Loucy (cell line): ENCODE measurements around the gene SIGLEC15.

ENCODE experiments used
- H2AFZ ChIP-seq: fragments of 200-600 bp; sonication (generic); 2 replicates; pipeline ENCODE4 v1.6.0; 2016; ENCODE audit warnings: antibody characterized with exemption, mild to moderate bottlenecking, low read length, moderate library complexity
- H3F3A ChIP-seq: fragments of 200-600 bp; 2 replicates; pipeline ENCODE4 v1.6.0; 2016; ENCODE audit warnings: antibody characterized with exemption, low read depth, mild to moderate bottlenecking
- H3K27me3 ChIP-seq: fragments of 200-600 bp; sonication (generic); 2 replicates; pipeline ENCODE4 v1.6.1; 2014; ENCODE audit warnings: low read length, mild to moderate bottlenecking; ENCODE audit not compliant: insufficient read depth, poor library complexity, severe bottlenecking
- H3K36me3 ChIP-seq: fragments of 200-600 bp; sonication (generic); 2 replicates; pipeline ENCODE4 v1.6.1; 2016; ENCODE audit warnings: low read length; ENCODE audit not compliant: insufficient read depth
- H3K4me1 ChIP-seq: fragments of 200-600 bp; sonication (generic); 2 replicates; pipeline ENCODE4 v1.5.1; 2014; ENCODE audit warnings: low read length, mild to moderate bottlenecking; ENCODE audit not compliant: insufficient read depth, poor library complexity, severe bottlenecking
- H3K4me2 ChIP-seq: fragments of 200-600 bp; sonication (generic); 2 replicates; pipeline ENCODE4 v1.6.0; 2014; ENCODE audit warnings: antibody characterized with exemption, low read length, low read depth, mild to moderate bottlenecking; ENCODE audit not compliant: poor library complexity, severe bottlenecking
- H3K4me3 ChIP-seq: fragments of 200-600 bp; sonication (generic); 2 replicates; pipeline ENCODE4 v1.5.1; 2014; ENCODE audit warnings: low read length, mild to moderate bottlenecking, mixed read lengths; ENCODE audit not compliant: poor library complexity, severe bottlenecking
- H3K79me2 ChIP-seq: fragments of 200-600 bp; sonication (generic); 2 replicates; pipeline ENCODE4 v1.6.1; 2014; ENCODE audit warnings: low read length; ENCODE audit not compliant: insufficient read depth
- H3K9ac ChIP-seq: fragments of 200-600 bp; sonication (generic); 2 replicates; pipeline ENCODE4 v1.6.0; 2014; ENCODE audit warnings: mild to moderate bottlenecking, low read depth, low read length, moderate library complexity; ENCODE audit not compliant: poor library complexity, severe bottlenecking
- H3K9me2 ChIP-seq: fragments of 200-600 bp; sonication (generic); replicated peaks from 2 replicates; pipeline ENCODE4 v1.6.1; 2016; ENCODE audit warnings: low read depth, low read length, mixed read lengths
- H3K9me3 ChIP-seq: fragments of 200-600 bp; sonication (generic); 2 replicates; pipeline ENCODE4 v1.6.1; 2014; ENCODE audit warnings: mild to moderate bottlenecking, antibody characterized with exemption, low read length, low read depth; ENCODE audit not compliant: insufficient read depth
- H4K20me1 ChIP-seq: fragments of 200-600 bp; sonication (generic); 2 replicates; pipeline ENCODE4 v1.6.0; 2014; ENCODE audit warnings: antibody characterized with exemption, low read length, mild to moderate bottlenecking; ENCODE audit not compliant: insufficient read depth, poor library complexity, severe bottlenecking
- CTCF ChIP-seq: fragments of 200-600 bp; sonication (generic); conservative IDR thresholded peaks from 2 replicates; pipeline ENCODE4 v1.5.1; 2014; ENCODE audit warnings: mild to moderate bottlenecking, antibody characterized with exemption, low read length
- EZH2phosphoT487 ChIP-seq: fragments of 200-600 bp; IDR thresholded peaks from 2 replicates; pipeline ENCODE4 v1.6.1; 2018; ENCODE audit warnings: antibody characterized with exemption, mild to moderate bottlenecking, moderate library complexity, borderline replicate concordance

SIGLEC15 gene

GRCh38 chr18:45780568-45780967, 44.9 kb upstream of the SIGLEC15 start:
- no peaks in the 10 kb centered on the region for H4K20me1 ChIP-seq
- H2AFZ ChIP-seq, result no peak overlapping the region
- H3K9me3 ChIP-seq, result no peaks in the 10 kb centered on the region
- TF ChIP-seq CTCF (no peak), EZH2phosphoT487 (no peak)
- no peak overlapping the region for H3K4me2 ChIP-seq
- H3F3A ChIP-seq, result 0 out of 2 replicates have a peak, but pooled peaks cover 3% of the 10 kb centered on the region
- H3K27me3 ChIP-seq, result no peaks in the 10 kb centered on the region
- H3K4me3 ChIP-seq, result no peak overlapping the region
- H3K36me3 ChIP-seq, result no peaks in the 10 kb centered on the region
- no peaks in the 10 kb centered on the region for H3K9me2 ChIP-seq
- H3K9ac ChIP-seq, result no peak overlapping the region
- H3K4me1 ChIP-seq, result peaks cover 21% of the 10 kb centered on the region
- H3K79me2 ChIP-seq, result no peaks in the 10 kb centered on the region

- Histone ChIP-seq H3K79me2 (no peaks in the 10 kb centered on the region), H3K36me3 (no peaks in the 10 kb centered on the region), H4K20me1 (no peaks in the 10 kb centered on the region), H3K9me3 (no peaks in the 10 kb centered on the region), H3K9me2 (no peaks in the 10 kb centered on the region), H3K4me3 (no peak overlapping the region), H3K4me2 (no peak overlapping the region), H3K4me1 (peaks cover 14% of the 10 kb centered on the region), H3K9ac (no peak overlapping the region), H2AFZ (no peak overlapping the region), H3F3A (no peaks in the 10 kb centered on the region), H3K27me3 (no peaks in the 10 kb centered on the region)
- TF ChIP-seq EZH2phosphoT487, result no peak
- no peak for TF ChIP-seq CTCF
Observed at GRCh38 chr18:45782662-45783061, 42.8 kb upstream of the SIGLEC15 start.

- H3K9ac ChIP-seq, result no peak overlapping the region
- no peaks in the 10 kb centered on the region for H3K9me2 ChIP-seq
- no peaks in the 10 kb centered on the region for H3K27me3 ChIP-seq
- H3K79me2 ChIP-seq, result no peaks in the 10 kb centered on the region
- H3K9me3 ChIP-seq, result no peaks in the 10 kb centered on the region
- no peak overlapping the region for H3K4me3 ChIP-seq
- H4K20me1 ChIP-seq, result no peaks in the 10 kb centered on the region
- no peaks in the 10 kb centered on the region for H3F3A ChIP-seq
- no peaks in the 10 kb centered on the region for H3K36me3 ChIP-seq
- no peak overlapping the region for H2AFZ ChIP-seq
- no peak overlapping the region for H3K4me2 ChIP-seq
- H3K4me1 ChIP-seq, result peaks cover 14% of the 10 kb centered on the region
- no peak for TF ChIP-seq CTCF
- no peak for TF ChIP-seq EZH2phosphoT487
Observed at GRCh38 chr18:45783097-45784075, 42.1 kb upstream of the SIGLEC15 start.
